GM18520 (cell line): Measurements from ENCODE around the gene UTF1.
"Not testable (repeated sequence)": the region's sequence is repeated elsewhere in the genome, so short reads cannot be mapped to it uniquely, and the experiment has no call there.

Source experiments
- ATAC-seq: cut with Tn5 transposase; IDR thresholded peaks from one replicate; pipeline ENCODE4 v1.9.1; 2021; ENCODE audit not compliant: unreplicated experiment

UTF1 gene

DNA sequence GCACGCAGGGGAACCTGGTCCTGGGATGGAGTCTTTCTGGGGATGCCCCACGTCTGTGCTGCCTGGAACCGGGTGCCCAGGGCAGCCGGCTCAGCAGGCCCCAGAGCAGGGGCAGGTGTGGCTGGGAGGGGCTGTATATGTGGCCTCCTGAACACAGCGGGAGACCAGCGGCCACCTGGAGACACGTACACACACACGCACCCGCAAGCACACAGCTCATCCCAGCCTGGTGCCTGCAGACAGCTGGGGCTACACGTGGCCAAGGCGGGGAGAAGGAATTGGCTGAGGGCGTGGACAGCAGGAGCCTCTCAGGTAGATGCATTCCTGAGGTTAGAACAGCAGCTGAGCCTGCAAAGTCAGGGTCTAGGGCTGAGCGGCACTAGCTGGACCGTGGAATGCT is 32.7 kb downstream of the UTF1 start:
- ATAC-seq, result no peak

DNA sequence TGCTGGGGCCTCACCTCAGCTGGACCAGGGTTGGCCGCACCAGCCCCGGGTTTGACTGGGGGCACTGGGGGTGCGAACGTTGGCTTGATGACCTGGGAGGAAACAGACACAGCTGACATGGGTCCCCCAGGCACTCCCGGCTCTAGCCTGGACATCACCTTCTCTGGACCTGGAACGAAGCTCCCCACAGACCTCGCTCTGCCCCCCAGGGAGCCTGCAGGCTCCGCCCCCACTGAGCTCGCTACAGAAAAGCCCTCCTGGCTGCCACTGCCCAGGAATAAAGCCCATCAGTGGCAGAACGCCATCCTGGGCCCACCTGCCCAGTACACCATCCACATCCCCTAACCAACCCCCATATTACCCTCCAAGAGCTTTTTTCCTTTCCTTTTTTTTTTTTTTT is 33.7 kb downstream of the UTF1 start:
- ATAC-seq, result no peak

DNA sequence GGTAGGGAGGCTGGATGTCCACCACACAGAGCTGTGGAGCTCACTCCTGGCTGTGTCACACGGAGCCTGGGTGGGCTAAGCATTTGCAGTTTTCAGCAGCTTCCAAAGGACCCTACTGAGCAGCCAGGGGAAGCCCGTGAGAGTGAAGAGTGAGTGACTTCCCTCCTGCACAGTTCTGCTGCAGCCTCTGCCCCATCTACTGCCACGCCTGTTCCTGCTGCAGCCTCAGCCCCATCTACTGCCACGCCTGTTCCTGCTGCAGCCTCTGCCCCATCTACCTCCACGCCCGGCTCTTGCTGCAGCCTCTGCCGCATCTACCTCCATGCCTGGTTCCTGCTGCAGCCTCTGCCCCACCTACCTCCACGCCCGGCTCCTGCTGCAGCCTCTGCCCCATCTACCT is 34.4 kb downstream of the UTF1 start:
- ATAC-seq, result no peak

DNA sequence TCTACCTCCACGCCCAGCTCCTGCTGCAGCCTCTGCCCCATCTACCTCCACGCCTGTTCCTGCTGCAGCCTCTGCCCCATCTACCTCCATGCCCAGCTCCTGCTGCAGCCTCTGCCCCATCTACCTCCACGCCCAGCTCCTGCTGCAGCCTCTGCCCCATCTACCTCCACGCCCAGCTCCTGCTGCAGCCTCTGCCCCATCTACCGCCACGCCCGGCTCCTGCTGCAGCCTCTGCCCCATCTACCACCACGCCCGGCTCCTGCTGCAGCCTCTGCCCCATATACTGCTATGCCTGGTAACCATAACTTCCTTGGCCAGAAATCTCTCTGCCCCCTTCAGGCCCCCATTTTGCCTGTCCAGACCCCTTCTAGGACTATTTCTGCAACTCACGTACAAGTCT is 35.0 kb downstream of the UTF1 start:
- not testable (repeated sequence) for ATAC-seq

DNA sequence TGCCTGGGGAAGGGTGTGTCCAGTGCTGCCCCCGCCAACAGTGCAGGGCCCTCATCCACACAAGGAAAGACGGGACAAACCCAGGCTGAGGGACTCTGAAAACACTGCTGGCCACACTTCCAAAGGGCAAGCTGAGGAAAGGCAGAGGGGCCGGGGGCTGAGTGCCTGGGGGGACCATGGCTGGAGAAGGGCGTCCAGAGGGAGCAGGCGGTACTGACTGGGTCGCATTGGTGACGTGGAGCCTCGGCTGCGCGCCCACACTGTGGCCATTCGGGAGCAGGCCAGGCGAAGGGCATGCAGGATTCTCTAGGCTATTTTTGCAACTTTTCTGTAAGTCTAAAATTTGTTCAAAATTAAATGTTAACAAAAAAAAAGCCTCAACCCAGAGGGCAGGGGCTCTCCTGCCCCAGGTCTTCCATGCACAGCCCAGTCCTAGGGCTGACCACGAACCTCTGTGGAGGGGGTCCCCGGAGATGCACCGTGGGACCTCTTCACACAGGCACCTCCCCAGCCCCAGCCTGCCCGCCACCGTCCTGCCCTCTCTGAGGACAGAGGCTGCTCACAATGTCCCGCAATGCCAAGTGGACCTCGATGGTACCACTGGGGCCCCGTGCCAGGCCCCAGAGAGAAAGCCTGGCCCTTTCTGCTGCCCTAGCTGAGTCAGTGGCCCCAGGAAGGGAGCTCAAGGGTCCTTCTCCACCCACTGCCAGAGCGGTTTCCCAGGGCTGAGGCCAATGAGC is 36.2 kb downstream of the UTF1 start:
- no peak for ATAC-seq

DNA sequence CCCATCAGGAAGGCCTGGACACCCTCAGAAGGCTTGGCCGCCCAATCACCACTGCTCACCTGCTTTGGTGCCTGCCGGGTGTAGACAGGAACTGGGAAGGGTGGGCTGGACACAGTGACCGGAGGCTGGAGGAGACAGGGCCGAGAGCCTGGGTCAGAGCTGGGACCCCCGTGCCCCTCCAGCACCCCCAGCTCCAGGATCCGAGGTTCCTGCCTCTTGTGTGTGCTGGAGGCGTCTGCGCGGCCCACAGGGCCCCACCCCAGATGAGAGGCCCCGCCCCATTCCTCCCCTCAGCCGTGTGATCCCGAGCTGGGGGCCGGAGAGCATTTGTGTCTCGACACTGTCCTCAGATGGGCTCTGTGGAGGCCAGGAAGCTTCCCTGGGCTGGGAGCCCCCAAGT is 37.3 kb downstream of the UTF1 start:
- no peak for ATAC-seq

DNA sequence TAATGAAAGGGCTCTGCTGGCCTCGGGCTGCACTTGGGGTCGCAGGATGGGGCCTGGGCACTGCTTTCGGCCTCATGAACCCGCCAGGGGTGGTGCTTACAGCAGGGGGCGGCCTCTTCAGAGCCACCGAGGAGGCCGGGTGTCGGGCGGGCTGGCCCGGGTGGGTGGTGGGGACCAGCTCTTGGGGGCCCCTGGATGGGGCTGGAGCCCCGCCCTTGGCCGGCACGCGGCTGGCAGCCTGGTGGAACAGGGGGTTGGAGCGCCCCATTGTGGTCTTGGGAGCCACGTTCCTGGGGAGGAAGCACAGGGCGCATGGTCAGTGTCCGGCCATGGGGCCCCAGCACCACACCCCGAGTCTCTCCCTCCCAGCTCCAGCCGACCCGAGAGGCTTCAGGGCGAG is 37.8 kb downstream of the UTF1 start:
- ATAC-seq, result no peak

DNA sequence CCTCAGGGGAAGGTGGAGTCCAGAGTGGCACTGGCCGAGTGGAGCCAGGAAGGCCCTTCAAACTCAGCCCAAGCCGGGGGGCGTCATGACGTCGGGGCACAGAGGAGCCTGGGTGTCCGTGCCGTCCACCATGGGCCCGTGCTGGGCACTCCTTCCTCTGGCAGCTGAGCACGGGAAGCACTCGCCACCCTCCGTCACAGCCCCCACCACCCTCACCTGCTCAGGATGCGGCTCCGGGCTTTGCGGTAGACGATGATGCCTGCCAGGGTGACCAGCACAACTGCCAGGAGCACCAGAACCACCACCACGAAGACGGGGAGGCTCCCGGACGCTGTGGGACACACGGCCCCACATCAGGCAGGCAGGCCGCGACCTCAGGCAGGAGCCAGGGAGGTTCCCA is 38.5 kb downstream of the UTF1 start:
- ATAC-seq, result no peak

DNA sequence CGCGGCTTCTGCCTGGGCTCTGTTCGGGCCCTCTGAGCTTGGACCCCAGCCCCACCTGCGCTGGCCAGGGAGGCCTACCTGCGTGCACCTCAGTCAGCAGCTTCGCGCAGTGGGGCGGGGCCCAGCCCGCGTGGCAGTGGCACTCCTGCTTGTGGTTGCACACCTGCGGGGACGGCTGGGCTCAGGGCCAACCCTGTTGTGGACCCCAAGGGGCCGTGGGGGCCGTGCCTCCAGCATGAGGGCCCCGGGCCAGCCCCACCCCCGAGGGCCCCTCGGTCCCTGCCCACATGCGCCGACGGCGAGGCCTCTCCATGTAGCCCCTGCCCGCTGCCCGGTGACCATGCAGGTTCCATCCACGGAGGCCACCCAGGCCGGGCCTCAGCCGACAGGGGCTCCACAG is 39.4 kb downstream of the UTF1 start:
- no peak for ATAC-seq

DNA sequence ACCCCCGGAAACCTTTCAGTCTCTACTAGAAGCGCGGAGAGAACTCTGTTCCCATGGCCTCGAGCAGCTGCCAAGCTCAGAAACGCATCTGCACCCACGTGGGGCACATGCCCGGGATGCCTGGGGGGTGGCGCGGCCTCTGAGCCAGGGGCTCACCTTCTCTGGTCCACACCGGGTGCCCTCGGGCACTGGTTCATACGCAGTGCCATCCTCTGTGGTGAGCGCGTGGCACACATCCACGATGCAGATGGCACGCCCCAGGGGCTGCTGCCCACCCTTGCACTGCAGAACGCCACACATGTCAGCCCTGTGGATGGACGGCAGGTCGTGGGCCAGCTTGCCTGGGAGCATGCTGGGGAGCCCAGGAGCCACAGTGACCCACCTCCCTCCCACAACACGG is 40.2 kb downstream of the UTF1 start:
- no peak for ATAC-seq

DNA sequence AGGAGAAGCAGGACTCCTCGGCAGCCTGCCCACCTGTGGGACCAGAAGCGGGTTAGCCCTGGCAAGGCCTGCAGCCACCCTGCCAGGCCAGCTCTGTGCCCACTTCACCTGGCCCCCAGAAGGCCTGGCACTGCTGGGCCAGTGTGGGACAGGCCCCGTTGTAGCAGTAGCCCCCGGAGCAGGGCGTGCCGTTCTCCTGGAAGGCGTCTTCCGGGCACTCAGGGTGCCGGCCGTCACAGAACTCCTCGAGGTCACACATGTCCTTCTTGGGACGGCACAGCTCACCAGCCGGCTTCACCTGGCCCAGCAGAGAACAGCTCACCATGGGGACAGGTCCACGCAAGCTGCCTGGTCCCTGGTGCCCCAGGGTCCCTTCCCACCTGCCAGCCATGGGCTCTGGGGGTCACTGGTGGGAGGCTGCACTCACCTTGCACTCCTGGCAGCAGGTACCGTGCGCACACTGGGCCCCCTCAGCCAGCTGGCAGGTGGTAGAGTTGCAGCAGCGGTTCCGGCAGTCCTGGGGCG is 40.8 kb downstream of the UTF1 start:
- ATAC-seq, result no peak

DNA sequence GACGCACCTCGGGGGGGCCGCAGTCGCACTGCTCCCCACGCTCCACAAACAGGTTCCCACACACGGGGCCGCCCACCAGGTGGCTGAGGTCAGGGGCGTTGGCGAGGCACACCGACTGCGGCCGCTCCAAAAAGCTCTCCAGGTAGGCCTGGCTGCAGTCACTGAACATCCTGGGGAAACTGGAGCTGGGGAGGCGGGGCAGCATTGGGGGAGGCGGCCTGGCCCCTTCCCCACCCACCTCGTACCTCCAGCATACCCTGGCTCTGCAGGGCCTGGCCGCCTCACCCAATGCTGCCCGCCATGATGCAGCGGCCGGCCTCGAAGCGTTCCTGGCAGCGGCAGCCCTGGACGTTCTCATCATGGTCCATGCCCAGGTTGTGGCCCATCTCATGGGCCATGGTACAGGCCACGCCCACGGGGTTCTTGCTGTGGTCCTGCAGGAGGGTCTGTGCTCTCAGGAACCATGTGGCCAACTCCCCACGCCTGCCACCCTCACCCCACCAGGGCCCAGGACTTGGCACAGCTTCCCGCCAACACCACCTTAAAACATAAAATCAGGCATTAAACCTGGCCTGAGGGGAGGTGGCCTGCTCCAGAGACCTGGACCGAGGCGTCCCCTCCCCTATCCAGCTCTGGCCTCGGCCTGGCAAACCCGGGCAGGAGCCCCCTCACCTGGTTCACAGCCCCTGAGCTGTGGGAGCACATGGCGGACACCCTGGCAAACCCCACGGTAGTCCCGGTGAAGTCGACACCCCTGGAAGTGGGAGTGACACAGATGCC is 41.7 kb downstream of the UTF1 start:
- no peak for ATAC-seq

DNA sequence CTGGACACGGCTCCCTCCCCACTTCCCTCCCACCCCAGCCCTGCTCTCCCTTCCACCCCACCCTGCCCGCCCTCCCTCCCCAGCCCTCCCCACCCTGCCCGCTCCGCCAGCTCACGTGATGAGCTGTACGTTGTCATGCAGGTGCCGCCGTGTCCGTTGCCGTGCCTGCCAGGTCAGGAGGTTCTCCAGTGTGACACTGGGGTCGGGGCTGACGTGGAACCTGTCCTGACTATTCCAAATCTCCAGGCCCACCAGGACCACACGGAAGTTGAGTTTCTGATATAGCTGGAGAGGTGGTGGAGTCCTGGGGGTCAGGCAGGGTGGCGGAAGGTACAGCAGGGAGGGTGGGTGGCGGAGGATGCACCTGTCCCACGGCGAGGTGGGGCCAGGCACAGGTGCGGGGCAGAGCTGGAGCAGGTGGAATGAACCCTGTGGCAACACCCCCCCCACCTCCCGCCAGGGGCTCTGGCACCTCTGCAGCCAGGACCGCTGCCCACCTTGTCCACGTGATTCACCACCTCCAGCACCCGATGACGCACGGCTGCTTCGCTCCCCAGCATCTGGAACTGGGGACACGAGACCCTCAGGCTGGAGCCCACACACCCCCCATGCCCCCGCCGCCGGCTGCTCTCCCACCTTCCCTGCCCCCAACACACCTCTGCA is 42.4 kb downstream of the UTF1 start:
- no peak for ATAC-seq

DNA sequence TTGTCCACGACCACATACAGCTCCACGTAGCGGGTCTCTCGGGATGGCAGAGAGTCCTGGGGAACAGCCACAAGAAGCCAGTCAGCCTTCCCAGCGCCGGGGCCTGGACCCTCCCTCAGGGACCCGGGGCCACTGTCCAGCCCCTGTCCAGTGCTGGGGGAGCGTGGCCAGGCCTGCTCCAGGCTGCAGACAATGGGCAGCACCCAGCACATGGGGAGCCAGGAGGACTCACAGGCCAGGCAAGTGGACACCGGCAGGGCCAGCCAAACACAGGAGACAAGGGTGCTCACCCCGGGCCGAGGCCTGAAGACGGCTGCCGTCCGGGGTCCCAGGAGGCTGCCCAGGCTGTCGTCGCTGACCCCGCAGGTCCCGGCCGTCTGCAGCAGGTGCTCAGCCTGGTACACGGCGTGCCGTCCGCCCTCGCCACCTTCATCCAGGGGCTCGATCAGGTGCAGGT is 43.0 kb downstream of the UTF1 start:
- ATAC-seq, result no peak

DNA sequence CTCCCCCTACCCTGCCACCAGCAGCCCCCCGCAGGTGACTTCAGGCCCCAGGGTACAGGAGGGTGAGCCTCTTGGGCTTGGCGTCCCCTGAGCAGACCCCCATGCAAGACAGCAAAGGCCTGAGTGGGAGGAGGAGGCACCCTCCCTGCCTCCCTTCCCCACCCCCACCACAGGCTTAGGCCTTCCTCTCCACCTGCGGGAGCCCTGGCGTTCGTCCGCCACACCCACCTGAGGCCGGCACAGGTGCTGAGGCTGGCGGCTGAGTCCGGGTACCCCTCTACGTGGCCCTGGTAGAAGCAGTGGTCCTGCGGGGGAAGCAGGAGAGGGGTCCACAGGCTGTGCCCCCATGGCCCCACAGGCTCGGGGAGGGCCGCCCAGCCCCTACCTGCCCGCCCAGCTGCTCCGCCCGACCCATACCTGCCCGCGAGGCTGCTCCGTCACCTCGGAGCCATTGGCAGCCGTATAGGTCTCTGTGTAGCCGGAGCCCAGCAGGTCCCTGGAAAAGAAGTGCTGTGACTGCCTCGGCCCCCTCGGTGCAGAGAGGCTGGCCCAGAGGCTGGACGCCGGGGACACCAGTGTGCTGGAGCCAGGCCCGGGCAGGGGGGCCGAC is 43.6 kb downstream of the UTF1 start:
- no peak for ATAC-seq

DNA sequence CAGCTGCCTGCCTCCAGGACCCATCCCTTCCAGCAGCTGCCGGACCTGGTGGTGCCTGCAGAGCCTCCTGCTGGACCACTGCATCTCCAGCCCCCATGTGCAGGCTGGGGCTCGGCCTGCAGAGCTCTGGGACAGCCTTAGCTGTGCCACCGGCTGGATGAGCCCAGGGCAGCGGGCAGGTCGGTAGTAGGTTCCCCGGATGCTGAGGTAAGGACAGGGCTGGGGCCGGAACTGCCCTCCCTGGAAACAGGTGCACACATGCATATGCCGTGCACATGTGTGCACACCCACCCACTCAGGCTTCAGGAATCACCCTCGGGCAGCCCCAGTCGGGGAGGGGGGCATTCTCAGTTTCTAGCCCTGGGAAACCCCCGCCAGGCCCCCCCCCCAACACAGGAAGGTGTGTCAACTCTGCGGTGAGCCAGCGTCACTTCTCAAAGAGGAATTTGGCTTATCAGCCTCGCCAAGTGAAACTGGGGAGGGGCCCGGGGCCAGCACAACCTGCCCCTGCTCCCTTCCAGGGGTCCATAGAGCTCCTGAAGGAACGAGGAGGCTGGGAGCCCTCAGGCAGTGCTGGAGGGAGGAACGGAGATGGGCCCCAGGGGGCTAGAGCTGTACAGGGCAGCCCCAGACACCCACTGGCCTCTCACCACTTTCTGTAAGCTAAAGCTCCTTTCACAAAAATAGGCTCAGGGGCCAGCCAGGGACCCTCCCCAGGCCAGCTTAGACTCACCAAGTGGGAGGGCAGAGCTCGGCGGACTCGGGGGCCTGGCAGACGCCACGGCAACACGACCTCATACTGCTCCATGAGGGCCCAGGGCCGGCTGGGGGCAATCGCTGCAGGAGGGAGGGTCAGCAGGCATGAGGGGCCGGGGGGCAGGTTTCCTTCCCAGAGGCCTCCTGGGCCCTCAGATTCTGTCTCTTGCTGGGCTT is 45.0 kb downstream of the UTF1 start:
- peak; percentile 34 for ATAC-seq

DNA sequence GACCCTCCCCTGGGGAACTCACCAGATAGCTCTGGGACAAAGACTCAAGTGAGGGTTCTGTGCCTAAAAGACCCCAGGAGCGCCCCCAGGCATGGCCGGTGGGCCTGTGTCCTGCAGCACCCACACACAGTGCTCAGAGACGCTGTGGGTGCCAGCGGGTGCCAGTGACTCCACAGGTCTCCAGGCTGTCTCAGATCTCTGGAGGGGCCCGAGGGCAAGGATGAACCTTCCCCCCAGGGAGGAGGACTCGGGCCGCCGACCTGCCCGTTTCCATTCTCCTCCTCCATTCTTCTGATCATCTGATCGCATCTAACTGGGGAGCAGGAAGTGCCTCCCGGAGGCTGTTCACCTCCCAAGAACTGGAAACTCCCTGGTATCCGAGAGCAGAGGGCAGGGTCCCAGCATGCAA is 45.7 kb downstream of the UTF1 start:
- ATAC-seq, result no peak

DNA sequence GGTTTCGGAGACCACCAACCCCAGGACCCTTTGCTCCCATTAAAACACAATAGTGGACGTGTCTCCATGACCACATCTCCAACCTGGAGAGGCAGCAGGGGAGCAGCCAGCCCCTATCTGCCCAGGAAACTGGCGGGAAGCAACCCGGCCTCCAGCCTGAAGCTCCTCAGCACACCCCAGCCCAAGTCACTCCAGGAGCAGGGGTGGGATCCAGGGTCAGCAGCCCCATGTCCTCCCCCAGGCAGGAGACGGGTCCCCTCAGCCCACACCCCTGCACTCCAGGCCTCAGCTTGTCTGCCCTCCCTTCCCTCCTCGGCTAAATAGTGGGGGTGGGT is 46.0 kb downstream of the UTF1 start:
- no peak for ATAC-seq

DNA sequence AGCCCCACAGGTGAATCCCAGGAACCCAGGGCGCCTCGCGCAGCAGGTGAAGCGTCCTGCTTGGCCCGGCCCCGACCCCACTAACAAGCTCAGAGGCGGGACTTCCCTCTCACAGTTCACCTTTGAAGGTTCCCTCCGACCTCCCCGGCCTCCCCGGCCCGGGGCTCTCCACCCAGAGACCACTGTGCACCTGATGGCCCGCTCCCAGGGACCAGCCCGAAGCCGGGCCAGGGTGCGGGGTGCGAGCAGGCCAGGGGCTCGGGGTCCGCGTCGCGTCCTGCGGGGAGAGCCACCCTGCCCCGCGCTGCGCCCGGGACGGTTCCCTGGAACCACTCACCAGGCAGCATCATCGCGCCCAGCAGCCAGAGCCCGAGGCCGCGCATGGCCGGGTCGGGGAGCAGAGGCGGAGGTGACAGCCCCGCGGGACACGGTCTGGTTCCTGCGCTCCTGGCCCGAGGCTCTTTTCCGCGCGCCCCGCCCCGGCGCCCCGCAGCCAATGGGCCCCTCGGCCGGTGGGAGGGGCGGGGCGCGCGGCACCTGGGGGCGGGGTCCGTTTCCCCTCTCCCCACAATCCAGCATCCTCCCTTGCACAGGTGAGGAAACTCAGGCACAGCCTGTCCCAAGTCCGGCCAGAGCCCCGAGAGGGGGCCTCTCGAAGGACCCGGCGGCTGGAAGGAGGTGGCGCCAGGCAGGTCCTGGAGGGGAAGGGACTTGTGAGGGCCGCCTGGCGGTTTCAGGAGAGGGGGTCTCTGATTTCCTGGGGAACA is 46.6 kb downstream of the UTF1 start, which contains the start of gene ADAM8:
ADAM8 (minus strand) TSS at position 434 of the 767 bp plus-strand sequence; CDS start at position 383, 51 bp downstream.
- peak; percentile 32 for ATAC-seq
